Tibial nerve (tissue), 3 donors: Measurements from ENCODE around the gene KIN.

Experiments used
- CTCF ChIP-seq, 5 experiments: fragments of 200-600 bp in 3 of 5; fragments of 450-650 bp in 2 of 5; sonication (generic) in 3 of 5; IDR thresholded peaks; one replicate each; pipeline ENCODE4 v1.5.1; 2016 to 2019; ENCODE audit warnings: antibody characterized with exemption in 5 of 5, mild to moderate bottlenecking in 3 of 5, moderate library complexity in 2 of 5
- POLR2A ChIP-seq, 2 donors: fragments of 450-650 bp; IDR thresholded peaks; one replicate each; pipeline ENCODE4 v1.6.1; 2017; ENCODE audit warnings: antibody characterized with exemption in 2 of 2, mild to moderate bottlenecking in 2 of 2, moderate library complexity in 2 of 2

GRCh38 chr10:7804741-7805140 lies 16.9 kb upstream of the KIN start:
- TF ChIP-seq CTCF (IDR thresholded peaks at IDR 0.05) (no peak), POLR2A (IDR thresholded peaks at IDR 0.05) (no peak)
